Cardiac septum (tissue), 1 donor: ENCODE data around the gene CDX1. TPM values are rescaled to one million over a fixed set of nuclear protein-coding genes. Genes with fewer than 3 reads are reported as not detected.

Experiments
- DNase-seq: peaks from one replicate; pipeline ENCODE4 v3.0.0-alpha.2; 2020; ENCODE audit warnings: low spot score
- intact Hi-C: fragments of 100-400 bp; cut with DNase I; formaldehyde crosslinking; loops from one replicate; pipeline ENCODE4 v1.14.0; 2022
- total RNA-seq: library from RNA; stranded (reverse); fragmentation: NEBNext Ultra II Directional; extraction: Animal tissue kit (Norgen Biotek cat#: 25700); gene quantifications from one replicate; pipeline ENCODE4 v1.2.1, GENCODE V29; 2021
- donor health status: DM: no; HTN: no; CAD: no.

Gene CDX1
- total RNA-seq, 1 donor from 2014 or later = 0.16 TPM

GRCh38 chr5:150189728-150190502, 23.3 kb downstream of the CDX1 start, which contains the start of gene SLC6A7:
Gene SLC6A7, plus strand, starts transcription at chr5:150190062. Its CDS starts 266 bp downstream, at chr5:150190328.
- no peak for DNase-seq
- intact Hi-C loops = no loop called here

- intact Hi-C loops = no loop called here
- DNase-seq = no peak
Observed at GRCh38 chr5:150190503-150190979, 24.0 kb downstream of the CDX1 start.

- DNase-seq = no peak
- intact Hi-C loops = no loop called here
Observed at GRCh38 chr5:150190987-150191386, 24.4 kb downstream of the CDX1 start.

GRCh38 chr5:150192462-150192861, 25.9 kb downstream of the CDX1 start:
- intact Hi-C loops = no loop called here
- DNase-seq = no peak

GRCh38 chr5:150195736-150196485, 29.3 kb downstream of the CDX1 start:
- intact Hi-C loops = no loop called here
- no peak for DNase-seq

GRCh38 chr5:150196514-150196913, 29.9 kb downstream of the CDX1 start:
- DNase-seq = no peak
- intact Hi-C loops = no loop called here

- intact Hi-C loops = no loop called here
- DNase-seq = no peak
Observed at GRCh38 chr5:150196986-150197385, 30.4 kb downstream of the CDX1 start.

GRCh38 chr5:150197476-150197875, 30.9 kb downstream of the CDX1 start:
- DNase-seq = no peak
- intact Hi-C loops = no loop called here

- no peak for DNase-seq
- intact Hi-C loops = no loop called here
Observed at GRCh38 chr5:150202501-150202900, 35.9 kb downstream of the CDX1 start.

GRCh38 chr5:150203832-150204589, 37.4 kb downstream of the CDX1 start:
- intact Hi-C loops = no loop called here
- DNase-seq = no peak

- no peak for DNase-seq
- intact Hi-C loops = no loop called here
Observed at GRCh38 chr5:150204590-150204960, 38.0 kb downstream of the CDX1 start.

- no peak for DNase-seq
- intact Hi-C loops = no loop called here
Observed at GRCh38 chr5:150206098-150206778, 39.7 kb downstream of the CDX1 start.

GRCh38 chr5:150206779-150207115, 40.2 kb downstream of the CDX1 start:
- intact Hi-C loops = no loop called here

GRCh38 chr5:150208187-150209098, 41.9 kb downstream of the CDX1 start:
- no peak for DNase-seq
- intact Hi-C loops = no loop called here

More at GRCh38 chr5:150206779-150207115, 40.2 kb downstream of the CDX1 start:
- DNase-seq = no peak

GRCh38 chr5:150209099-150209635, 42.6 kb downstream of the CDX1 start:
- intact Hi-C loops = no loop called here
- no peak for DNase-seq

- DNase-seq = no peak
- intact Hi-C loops = no loop called here
Observed at GRCh38 chr5:150210644-150211043, 44.1 kb downstream of the CDX1 start.

- DNase-seq = no peak
- intact Hi-C loops = no loop called here
Observed at GRCh38 chr5:150211156-150212030, 44.8 kb downstream of the CDX1 start.
